NCI-H146 (cell line): Measurements from ENCODE around the gene PAK6.
A peak's percentile ranks its signal among the peaks of the same experiment; 100 is the strongest.

Experiments
- DNase-seq: peaks from one replicate; lab custom pipeline; 2025; lab: John Stamatoyannopoulos, UW

The PAK6 gene

GRCh38 chr15:40310001-40310959 lies 71.4 kb downstream of the PAK6 start:
- DNase-seq = peak; percentile 23

- DNase-seq = no peak
Observed at GRCh38 chr15:40310993-40311392, 72.1 kb downstream of the PAK6 start.

GRCh38 chr15:40312370-40313158 lies 73.7 kb downstream of the PAK6 start:
- DNase-seq = no peak

GRCh38 chr15:40313531-40314398 lies 74.9 kb downstream of the PAK6 start:
- DNase-seq = peak; percentile 29

- no peak for DNase-seq
Observed at GRCh38 chr15:40314723-40315276, 75.9 kb downstream of the PAK6 start.

GRCh38 chr15:40316931-40317330 lies 78.1 kb downstream of the PAK6 start:
- DNase-seq = peak; percentile 5

- no peak for DNase-seq
Observed at GRCh38 chr15:40317580-40317979, 78.7 kb downstream of the PAK6 start.

GRCh38 chr15:40320409-40320808 lies 81.5 kb downstream of the PAK6 start:
- DNase-seq = no peak

GRCh38 chr15:40320931-40321371 lies 82.1 kb downstream of the PAK6 start:
- DNase-seq = peak; percentile 76

- DNase-seq = no peak
Observed at GRCh38 chr15:40322531-40323238, 83.8 kb downstream of the PAK6 start.

GRCh38 chr15:40323239-40323952 lies 84.5 kb downstream of the PAK6 start, which contains the start of gene INAFM2:
TSS of gene INAFM2 (plus strand) at chr15:40323692. CDS start at chr15:40324056, 364 bp downstream.
- DNase-seq = peak; percentile 89

GRCh38 chr15:40323953-40324937 lies 85.4 kb downstream of the PAK6 start:
- peak; percentile 20 for DNase-seq

GRCh38 chr15:40325188-40325587 lies 86.3 kb downstream of the PAK6 start:
- DNase-seq = no peak

GRCh38 chr15:40325700-40326099 lies 86.8 kb downstream of the PAK6 start:
- no peak for DNase-seq
